Activated naive CD8-positive, alpha-beta T cell treated with anti-CD3 and anti-CD28 coated beads, Interleukin-2, amount 10 ng/mL, durations not matched to agents 7 days and 5 days (primary cell): ENCODE results near the gene STAP1. TPM values are rescaled to one million over a fixed set of nuclear protein-coding genes. Genes with fewer than 3 reads are reported as not detected.

Experiments used
- total RNA-seq, 2 experiments: library from RNA; stranded (reverse); gene quantifications; one replicate each; pipeline ENCODE4 v1.2.3, GENCODE V29; 2021

The STAP1 gene
- total RNA-seq, 2 experiments from 2014 or later = 27.8 to 28.4 TPM

Other genes starting within 250 kb of the STAP1 start
- gene CENPC, start 13.2 kb upstream of the STAP1 start, total RNA-seq = 10 to 100 TPM; 50.0 to 50.6 TPM
- 10 to 100 TPM; 64.8 to 65.2 TPM for gene UBA6, start 142.4 kb downstream of the STAP1 start, total RNA-seq
- not detected for gene GNRHR, start 195.7 kb downstream of the STAP1 start, total RNA-seq